PC-3 (cell line): ENCODE measurements around the gene TMEM184B. TPM values are rescaled to one million over a fixed set of nuclear protein-coding genes. Genes with fewer than 3 reads are reported as not detected.

Experiments
- ATAC-seq: fragments of 200-7000 bp; cut with Tn5 transposase; 2 replicates; pipeline ENCODE4 v1.9.1; 2020; ENCODE audit warnings: mild to moderate bottlenecking, moderate library complexity
- BruUV-seq: library from RNA; stranded (reverse); fragments of 400-500 nt; replicated peaks from 2 replicates; lab custom pipeline; 2021; lab: Mats Ljungman, UMichigan
- CTCF ChIA-PET: fragments of 300-600 bp; sonication (Branson Sonifier 250); formaldehyde crosslinking; loops from one replicate; lab custom pipeline; 2022; ENCODE audit warnings: antibody characterized with exemption; lab: Charles Lee
- POLR2A ChIA-PET: fragments of 300-600 bp; sonication (Branson Sonifier 250); formaldehyde crosslinking; loops from one replicate; lab custom pipeline; 2022; ENCODE audit warnings: antibody characterized with exemption; ENCODE audit not compliant: unreplicated experiment; lab: Charles Lee
- DNase-seq: peaks from one replicate; pipeline ENCODE4 v3.0.0-alpha.2; 2015
- H2AFZ ChIP-seq: fragments of 300-600 bp; sonication (generic); 2 replicates; pipeline ENCODE4 v1.6.0; 2016; ENCODE audit warnings: antibody characterized with exemption, low read length
- H3F3A ChIP-seq: fragments of 300-600 bp; sonication (generic); one replicate; pipeline ENCODE4 v1.6.0; 2017; ENCODE audit warnings: antibody characterized with exemption, low read length, control low read depth, mild to moderate bottlenecking; ENCODE audit not compliant: unreplicated experiment
- H3K27ac ChIP-seq: fragments of 300-600 bp; sonication (generic); 2 replicates; pipeline ENCODE4 v1.5.1; 2016; ENCODE audit warnings: mild to moderate bottlenecking, low read length
- H3K27me3 ChIP-seq: fragments of 300-600 bp; sonication (generic); 2 replicates; pipeline ENCODE4 v1.6.1; 2016; ENCODE audit warnings: low read length, mixed read lengths
- H3K36me3 ChIP-seq: fragments of 300-600 bp; sonication (generic); 2 replicates; pipeline ENCODE4 v1.6.1; 2016; ENCODE audit warnings: low read depth, mixed run types, low read length, mixed read lengths
- H3K4me1 ChIP-seq: fragments of 300-600 bp; sonication (generic); 2 replicates; pipeline ENCODE4 v1.5.1; 2016; ENCODE audit warnings: low read length; ENCODE audit not compliant: insufficient read depth
- H3K4me2 ChIP-seq: fragments of 300-600 bp; sonication (generic); 2 replicates; pipeline ENCODE4 v1.6.0; 2016; ENCODE audit warnings: low read length
- H3K4me3 ChIP-seq: fragments of 300-600 bp; sonication (generic); 2 replicates; pipeline ENCODE4 v1.5.1; 2016; ENCODE audit warnings: mild to moderate bottlenecking, low read length, mixed read lengths
- H3K79me2 ChIP-seq: fragments of 300-600 bp; sonication (generic); 2 replicates; pipeline ENCODE4 v1.6.1; 2017; ENCODE audit warnings: low read length, mixed read lengths
- H3K9ac ChIP-seq: fragments of 300-600 bp; sonication (generic); 2 replicates; pipeline ENCODE4 v1.6.0; 2016; ENCODE audit warnings: mild to moderate bottlenecking, low read length
- H3K9me2 ChIP-seq: fragments of 300-600 bp; sonication (generic); replicated peaks from 2 replicates; pipeline ENCODE4 v1.6.1; 2016; ENCODE audit warnings: mixed run types, low read length, mixed read lengths
- H3K9me3 ChIP-seq: fragments of 300-600 bp; sonication (generic); 2 replicates; pipeline ENCODE4 v1.6.1; 2016; ENCODE audit warnings: low read length, mixed read lengths
- H4K20me1 ChIP-seq: fragments of 300-600 bp; sonication (generic); 2 replicates; pipeline ENCODE4 v1.6.1; 2016; ENCODE audit warnings: low read length, mixed read lengths
- EZH2 ChIP-seq: fragments of 300-600 bp; sonication (generic); IDR thresholded peaks from one replicate; pipeline ENCODE4 v1.6.1; 2017; ENCODE audit warnings: antibody characterized with exemption, mild to moderate bottlenecking, low read length; ENCODE audit not compliant: unreplicated experiment
- EZH2phosphoT487 ChIP-seq: fragments of 300-600 bp; sonication (generic); IDR thresholded peaks from 2 replicates; pipeline ENCODE4 v1.6.1; 2018; ENCODE audit warnings: mild to moderate bottlenecking, antibody characterized with exemption, low read length, borderline replicate concordance
- intact Hi-C: fragments of 100-400 bp; cut with micrococcal nuclease; formaldehyde crosslinking; loops from 2 replicates; pipeline ENCODE4 v1.9.0; 2023
- total RNA-seq: library from RNA; depleted of rRNA; stranded (reverse); fragments of >200 nt; gene quantifications from 2 replicates; pipeline ENCODE4 v1.2.3, GENCODE V29; 2014
- TF ChIP-seq, protein P1 (sequence below): fragments of 300-600 bp; sonication (generic); conservative IDR thresholded peaks from 2 replicates; pipeline ENCODE4 v1.5.1; 2017; ENCODE audit warnings: antibody characterized with exemption, low read depth, mild to moderate bottlenecking, low read length

The TMEM184B gene
- total RNA-seq, 1 experiment from 2014 or later = 37.5 TPM

DNA sequence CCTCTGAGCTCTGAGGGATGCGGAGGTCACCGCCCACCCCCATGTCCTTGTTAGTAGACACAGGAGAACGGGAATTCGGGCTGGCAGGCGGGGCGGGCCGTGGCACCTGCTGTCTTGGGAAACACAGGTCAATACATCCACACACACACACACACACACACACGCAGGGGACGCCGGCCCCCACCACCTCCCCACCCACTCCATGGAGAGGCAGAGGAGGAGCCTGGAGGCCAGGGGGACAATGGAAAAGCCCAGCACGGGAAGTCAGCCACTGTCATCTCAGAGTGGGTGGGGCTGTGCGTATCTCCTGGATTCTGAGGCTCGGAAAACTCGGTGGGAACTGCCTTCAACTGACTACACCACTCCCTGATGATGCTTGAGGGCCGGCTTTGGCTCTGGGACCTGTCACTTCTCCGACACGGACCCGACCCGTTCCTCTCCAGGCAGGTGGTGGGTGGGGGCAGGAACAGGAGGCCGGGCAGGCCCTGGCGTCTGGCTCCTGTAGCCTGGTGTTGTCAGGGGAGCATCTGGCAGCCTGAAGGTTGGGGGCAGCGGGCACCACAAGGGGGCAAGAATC is 18.5 kb upstream of the TMEM184B start:
- Histone ChIP-seq H3K27ac (no peak overlapping the region), H3K9me3 (no peaks in the 10 kb centered on the region), H3K36me3 (peaks cover 20% of the 10 kb centered on the region), H3K4me2 (no peak overlapping the region), H4K20me1 (no peaks in the 10 kb centered on the region), H3F3A (no peaks in the 10 kb centered on the region), H3K9me2 (no peaks in the 10 kb centered on the region), H3K27me3 (no peaks in the 10 kb centered on the region), H3K79me2 (no peaks in the 10 kb centered on the region), H2AFZ (no peak overlapping the region), H3K9ac (no peak overlapping the region), H3K4me3 (no peak overlapping the region), H3K4me1 (no peaks in the 10 kb centered on the region)
- no peak for DNase-seq
- TF ChIP-seq EZH2phosphoT487 (no peak), EZH2 (no peak)
- TF ChIP-seq, protein P1, sequence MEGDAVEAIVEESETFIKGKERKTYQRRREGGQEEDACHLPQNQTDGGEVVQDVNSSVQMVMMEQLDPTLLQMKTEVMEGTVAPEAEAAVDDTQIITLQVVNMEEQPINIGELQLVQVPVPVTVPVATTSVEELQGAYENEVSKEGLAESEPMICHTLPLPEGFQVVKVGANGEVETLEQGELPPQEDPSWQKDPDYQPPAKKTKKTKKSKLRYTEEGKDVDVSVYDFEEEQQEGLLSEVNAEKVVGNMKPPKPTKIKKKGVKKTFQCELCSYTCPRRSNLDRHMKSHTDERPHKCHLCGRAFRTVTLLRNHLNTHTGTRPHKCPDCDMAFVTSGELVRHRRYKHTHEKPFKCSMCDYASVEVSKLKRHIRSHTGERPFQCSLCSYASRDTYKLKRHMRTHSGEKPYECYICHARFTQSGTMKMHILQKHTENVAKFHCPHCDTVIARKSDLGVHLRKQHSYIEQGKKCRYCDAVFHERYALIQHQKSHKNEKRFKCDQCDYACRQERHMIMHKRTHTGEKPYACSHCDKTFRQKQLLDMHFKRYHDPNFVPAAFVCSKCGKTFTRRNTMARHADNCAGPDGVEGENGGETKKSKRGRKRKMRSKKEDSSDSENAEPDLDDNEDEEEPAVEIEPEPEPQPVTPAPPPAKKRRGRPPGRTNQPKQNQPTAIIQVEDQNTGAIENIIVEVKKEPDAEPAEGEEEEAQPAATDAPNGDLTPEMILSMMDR = no peak
- intact Hi-C loops = no loop called here
- ChIA-PET POLR2A (no interaction called here), CTCF (no interaction called here)
- no peak for ATAC-seq
- TSS peak; percentile 2 for BruUV-seq

DNA sequence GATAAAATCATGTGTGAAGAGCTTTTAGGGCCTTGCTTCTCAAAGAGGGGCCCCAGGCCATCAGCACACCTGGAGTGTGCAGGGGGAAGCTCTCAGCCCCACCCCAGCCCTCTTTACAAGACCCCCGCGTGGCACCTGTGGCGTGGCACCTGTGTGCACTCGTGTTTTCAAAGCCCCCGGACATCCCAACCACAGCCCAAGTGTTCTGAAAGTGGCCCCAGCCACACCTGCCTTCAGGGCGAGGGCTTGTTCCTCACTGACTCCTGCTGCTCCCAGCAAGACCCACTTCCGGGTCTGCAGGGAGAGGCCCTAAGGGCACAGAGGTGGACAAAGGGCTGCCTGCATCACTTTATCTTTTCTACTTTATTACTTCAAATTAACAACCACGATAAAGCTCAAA is 17.5 kb upstream of the TMEM184B start:
- H3K27me3 ChIP-seq = no peaks in the 10 kb centered on the region
- H3K27ac ChIP-seq = no peak overlapping the region
- intact Hi-C loops = no loop called here
- H4K20me1 ChIP-seq = no peaks in the 10 kb centered on the region
- no peaks in the 10 kb centered on the region for H3K4me1 ChIP-seq
- no peak overlapping the region for H3K4me3 ChIP-seq
- H3K36me3 ChIP-seq = peaks cover 11% of the 10 kb centered on the region; the same call in 1 of the 2 replicates
- H3K79me2 ChIP-seq = no peaks in the 10 kb centered on the region
- H2AFZ ChIP-seq = no peak overlapping the region
- no TSS peak for BruUV-seq
- no peak for ATAC-seq
- H3K4me2 ChIP-seq = no peak overlapping the region
- POLR2A ChIA-PET = no interaction called here
- TF ChIP-seq EZH2 (no peak), EZH2phosphoT487 (no peak)
- TF ChIP-seq, protein P1 = no peak
- no peaks in the 10 kb centered on the region for H3K9me3 ChIP-seq
- DNase-seq = no peak
- no peak overlapping the region for H3K9ac ChIP-seq
- CTCF ChIA-PET = no interaction called here
- H3F3A ChIP-seq = no peaks in the 10 kb centered on the region
- no peaks in the 10 kb centered on the region for H3K9me2 ChIP-seq

DNA sequence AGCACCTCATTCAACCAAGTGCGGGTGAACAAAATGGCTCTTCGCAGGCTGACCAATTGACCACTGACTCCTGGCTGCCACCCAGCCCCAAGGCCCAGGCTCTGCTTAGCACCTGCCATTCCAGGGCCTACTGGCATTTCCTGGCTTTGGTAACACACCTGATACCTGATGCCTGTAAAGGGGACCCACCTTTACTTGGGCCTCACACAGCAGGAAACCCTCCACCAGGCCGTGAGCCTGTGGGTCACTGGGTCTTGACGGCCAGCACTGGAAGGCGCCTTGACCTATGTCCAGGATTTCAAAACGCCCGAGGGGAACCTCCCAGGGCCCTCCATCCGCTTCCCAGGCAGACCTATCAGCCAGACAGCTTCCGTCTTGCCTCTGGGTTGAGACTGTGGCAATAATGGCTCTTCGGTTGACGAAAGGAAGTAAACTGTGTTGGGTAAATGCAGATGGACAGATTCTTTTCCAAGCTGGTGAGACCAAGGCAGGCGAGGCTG is 16.8 kb upstream of the TMEM184B start:
- Histone ChIP-seq H3K9me2 (no peaks in the 10 kb centered on the region), H3K27me3 (no peaks in the 10 kb centered on the region), H2AFZ (no peak overlapping the region), H3F3A (no peaks in the 10 kb centered on the region), H3K4me3 (no peak overlapping the region), H3K9ac (no peak overlapping the region), H3K36me3 (peaks cover 8% of the 10 kb centered on the region; the same call in 1 of the 2 replicates), H3K27ac (no peak overlapping the region), H3K79me2 (no peaks in the 10 kb centered on the region), H4K20me1 (no peaks in the 10 kb centered on the region), H3K4me2 (no peak overlapping the region), H3K9me3 (no peaks in the 10 kb centered on the region), H3K4me1 (no peaks in the 10 kb centered on the region)
- intact Hi-C loops = no loop called here
- CTCF ChIA-PET = no interaction called here
- POLR2A ChIA-PET = no interaction called here
- DNase-seq = no peak
- peak; percentile 24; the same call in 1 of the 2 replicates for ATAC-seq
- TSS peak; percentile 5 for BruUV-seq
- TF ChIP-seq EZH2phosphoT487 (no peak), EZH2 (no peak)
- TF ChIP-seq, protein P1 = no peak
